Transverse colon (tissue), 4 donors: Measurements from ENCODE around the gene ZNF211. TPM values are rescaled to one million over a fixed set of nuclear protein-coding genes. Genes with fewer than 3 reads are reported as not detected.

Experiments
- DNase-seq: peaks from one replicate; pipeline ENCODE4 v3.0.0-alpha.2; 2019
- H3K27ac ChIP-seq, 4 donors: fragments of 200-600 bp; sonication (generic); 2 replicates each; pipeline ENCODE4 v1.5.1; 2016 to 2018; ENCODE audit warnings: inconsistent platforms in 4 of 4
- H3K27me3 ChIP-seq: fragments of 200-600 bp; sonication (generic); 2 replicates; pipeline ENCODE4 v1.5.1; 2017; ENCODE audit warnings: inconsistent platforms
- H3K36me3 ChIP-seq, 4 donors: fragments of 200-600 bp; sonication (generic); 2 replicates each; pipeline ENCODE4 v1.5.1; 2017 to 2019; ENCODE audit warnings: inconsistent platforms in 4 of 4
- H3K4me1 ChIP-seq, 4 donors: fragments of 200-600 bp; sonication (generic); 2 replicates each; pipeline ENCODE4 v1.5.1; 2017 to 2020; ENCODE audit warnings: inconsistent platforms in 4 of 4
- H3K4me3 ChIP-seq, 4 donors: fragments of 200-600 bp; sonication (generic); 1 replicate in 1 of 4; 2 replicates in 3 of 4; pipeline versions ENCODE4 v1.5.1 to v1.6.1; 2017 to 2019; ENCODE audit warnings: inconsistent platforms in 4 of 4
- H3K9me3 ChIP-seq, 2 donors: fragments of 200-600 bp; sonication (generic); 2 replicates each; pipeline ENCODE4 v1.5.1; 2017 to 2019; ENCODE audit warnings: inconsistent platforms in 2 of 2
- EP300 ChIP-seq: sonication (generic); formaldehyde crosslinking; IDR thresholded peaks from one replicate; pipeline ENCODE4 v1.6.1; 2017; ENCODE audit warnings: antibody characterized with exemption, low read depth
- POLR2A ChIP-seq: fragments of 450-650 bp; IDR thresholded peaks from one replicate; pipeline ENCODE4 v1.6.1; 2016; ENCODE audit warnings: antibody characterized with exemption, mild to moderate bottlenecking, moderate library complexity
- POLR2AphosphoS5 ChIP-seq, 3 donors: sonication (generic); formaldehyde crosslinking; IDR thresholded peaks; one replicate each; pipeline ENCODE4 v1.6.1; 2016; ENCODE audit warnings: antibody characterized with exemption in 3 of 3
- WGBS, 2 donors: methylation state at CpG; one replicate each; pipeline ENCODE4 v1.1.5; 2018; ENCODE audit warnings: low coverage in 1 of 2; 5-methylcytosine and 5-hydroxymethylcytosine counted together
- in situ Hi-C, 4 donors: fragments of 200-750 bp; cut with MboI; loops; one replicate each; pipeline versions ENCODE4 v1.15.0 to v1.15.1; 2017; ENCODE audit warnings: low sequenced_read_pairs in 3 of 4, low pct_ligation_motif_present in 1 of 4, low pct_unique_long_range_greater_than_20kb in 1 of 4
- intact Hi-C: fragments of 100-400 bp; cut with DNase I; formaldehyde crosslinking; loops from one replicate; pipeline ENCODE4 v1.15.1; 2023; ENCODE audit warnings: low total_unique reads
- total RNA-seq, 4 donors: library from RNA; depleted of rRNA; stranded (reverse); fragments of >200 nt; gene quantifications; one replicate each; pipeline ENCODE4 v1.1.0, GENCODE V29; 2016

ZNF211 gene
- total RNA-seq, result 10 to 100 TPM in 3 of 4 donors, 1 to 10 TPM in 1; 5.6 to 60.1 (median 15.3) TPM

- Histone ChIP-seq H3K27ac (peak within 1 kb of the TSS; percentile 74 to 85 (median 80)), H3K36me3 (peaks cover 0 to 39% (median 17%) of the 10 kb centered on the region in 4 donors), H3K4me3 (peak within 1 kb of the TSS; percentile 58 to 73 (median 64)), H3K4me1 (peaks cover 4 to 14% (median 10%) of the 10 kb centered on the region in 4 donors), H3K9me3 (peaks cover 25 to 31% of the 10 kb centered on the region in 2 donors), H3K27me3 (no peaks in the 10 kb centered on the region)
- peak in 2 of 3 donors; percentile 52 to 59 for TF ChIP-seq POLR2AphosphoS5 (IDR thresholded peaks at IDR 0.05)
- TF ChIP-seq POLR2A, result peak; percentile 31
- TF ChIP-seq EP300, result no peak
- intact Hi-C loops (no loop called here), in situ Hi-C loops (no loop called here)
- peak; percentile 93 for DNase-seq
- 1 to 2% methylated on average over 9 to 51 of the region's 59 CpGs for WGBS, 2 donors
These were observed at the start of gene ZNF211 for GRCh38 chr19:57632987-57633831. ZNF211 (plus strand) TSS chr19:57633168; CDS start chr19:57633347, 179 bp downstream.

- WGBS, 2 donors, result 19% methylated on average over 54 of the region's 76 CpGs; no CpG with 5 or more reads in 1 of the 2 donors
- peaks cover 0 to 7% (median 0%) of the 10 kb centered on the region in 4 donors for H3K36me3 ChIP-seq
- peaks cover 0 to 18% (median 5%) of the 10 kb centered on the region in 4 donors for H3K4me1 ChIP-seq
- H3K4me3 ChIP-seq, result peak within 1 kb of the TSS; percentile 39 to 62 (median 51)
- H3K9me3 ChIP-seq, result peaks cover 5 to 10% of the 10 kb centered on the region in 2 donors
- in situ Hi-C loops, result no loop called here
- TF ChIP-seq EP300, result no peak
- peak in 1 of 3 donors; percentile 9 for TF ChIP-seq POLR2AphosphoS5 (IDR thresholded peaks at IDR 0.05)
- DNase-seq, result peak; percentile 84
- intact Hi-C loops, result no loop called here
- peak within 1 kb of the TSS in 2 of 4 donors; percentile 34 to 45 for H3K27ac ChIP-seq
- no peaks in the 10 kb centered on the region for H3K27me3 ChIP-seq
These were observed 49.2 kb upstream of the ZNF211 start, which contains the start of gene ZIK1 for GRCh38 chr19:57583521-57584416. ZIK1 (plus strand) TSS chr19:57584145; CDS start chr19:57584357, 212 bp downstream.

GRCh38 chr19:57587529-57587928 lies 45.4 kb upstream of the ZNF211 start:
- Histone ChIP-seq H3K4me1 (peaks cover 0 to 14% (median 5%) of the 10 kb centered on the region in 4 donors), H3K27me3 (no peaks in the 10 kb centered on the region), H3K9me3 (peaks cover 42 to 47% of the 10 kb centered on the region in 2 donors), H3K36me3 (peaks cover 0 to 33% (median 10%) of the 10 kb centered on the region in 4 donors), H3K27ac (no peak overlapping the region), H3K4me3 (no peak overlapping the region)
- DNase-seq, result no peak
- 85 to 100% methylated on average over 1 of the region's 1 CpG for WGBS, 2 donors
- no peak for TF ChIP-seq EP300
- intact Hi-C loops, result no loop called here
- in situ Hi-C loops, result no loop called here

- no peak for TF ChIP-seq EP300
- H3K27ac ChIP-seq, result peak overlapping the region in 2 of 4 donors; percentile 30 to 32
- H3K4me3 ChIP-seq, result peak overlapping the region in 3 of 4 donors; percentile 48 to 74 (median 66)
- H3K27me3 ChIP-seq, result no peaks in the 10 kb centered on the region
- peaks cover 4 to 8% of the 10 kb centered on the region in 2 donors for H3K9me3 ChIP-seq
- peaks cover 0 to 6% (median 1%) of the 10 kb centered on the region in 4 donors for H3K36me3 ChIP-seq
- 59 to 90% methylated on average over 2 to 8 of the region's 8 CpGs for WGBS, 2 donors
- H3K4me1 ChIP-seq, result peaks cover 4 to 13% (median 9%) of the 10 kb centered on the region in 4 donors
- in situ Hi-C loops, result no loop called here
- DNase-seq, result no peak
- intact Hi-C loops, result loop anchor here (10.0 kb wide), 1 partner anchor 255 kb away; no protein-coding TSS in a partner anchor
These were observed 33.6 kb upstream of the ZNF211 start for GRCh38 chr19:57599377-57599760.

- Histone ChIP-seq H3K4me3 (peak within 1 kb of the TSS; percentile 38 to 74 (median 57)), H3K9me3 (peaks cover 5 to 10% of the 10 kb centered on the region in 2 donors), H3K27ac (peak within 1 kb of the TSS in 3 of 4 donors; percentile 30 to 34 (median 32)), H3K4me1 (peaks cover 4 to 13% (median 9%) of the 10 kb centered on the region in 4 donors), H3K36me3 (peaks cover 0 to 11% (median 2%) of the 10 kb centered on the region in 4 donors), H3K27me3 (no peaks in the 10 kb centered on the region)
- intact Hi-C loops, result loop anchor here (10.0 kb wide), 1 partner anchor 255 kb away; no protein-coding TSS in a partner anchor
- TF ChIP-seq POLR2AphosphoS5 (IDR thresholded peaks at IDR 0.05) (peak; percentile 38 to 87 (median 87)), EP300 (no peak)
- DNase-seq, result peak; percentile 94
- 4% methylated on average over 22 of the region's 53 CpGs; no CpG with 5 or more reads in 1 of the 2 donors for WGBS, 2 donors
- in situ Hi-C loops, result no loop called here
These were observed 33.1 kb upstream of the ZNF211 start, which contains the start of gene ZNF530 for GRCh38 chr19:57599761-57600383. ZNF530 (plus strand) TSS chr19:57599885; CDS start chr19:57604346, 4,461 bp downstream.
